Tibial nerve (tissue), 3 donors: ENCODE measurements around the gene PCYOX1L.

Experiments
- POLR2A ChIP-seq, 2 donors: fragments of 450-650 bp; IDR thresholded peaks; one replicate each; pipeline ENCODE4 v1.6.1; 2017; ENCODE audit warnings: antibody characterized with exemption in 2 of 2, mild to moderate bottlenecking in 2 of 2, moderate library complexity in 2 of 2
- TF ChIP-seq, protein P1 (sequence below), 5 experiments: fragments of 200-600 bp in 3 of 5; fragments of 450-650 bp in 2 of 5; sonication (generic) in 3 of 5; IDR thresholded peaks; one replicate each; pipeline ENCODE4 v1.5.1; 2016 to 2019; ENCODE audit warnings: antibody characterized with exemption in 5 of 5, mild to moderate bottlenecking in 3 of 5, moderate library complexity in 2 of 5

DNA sequence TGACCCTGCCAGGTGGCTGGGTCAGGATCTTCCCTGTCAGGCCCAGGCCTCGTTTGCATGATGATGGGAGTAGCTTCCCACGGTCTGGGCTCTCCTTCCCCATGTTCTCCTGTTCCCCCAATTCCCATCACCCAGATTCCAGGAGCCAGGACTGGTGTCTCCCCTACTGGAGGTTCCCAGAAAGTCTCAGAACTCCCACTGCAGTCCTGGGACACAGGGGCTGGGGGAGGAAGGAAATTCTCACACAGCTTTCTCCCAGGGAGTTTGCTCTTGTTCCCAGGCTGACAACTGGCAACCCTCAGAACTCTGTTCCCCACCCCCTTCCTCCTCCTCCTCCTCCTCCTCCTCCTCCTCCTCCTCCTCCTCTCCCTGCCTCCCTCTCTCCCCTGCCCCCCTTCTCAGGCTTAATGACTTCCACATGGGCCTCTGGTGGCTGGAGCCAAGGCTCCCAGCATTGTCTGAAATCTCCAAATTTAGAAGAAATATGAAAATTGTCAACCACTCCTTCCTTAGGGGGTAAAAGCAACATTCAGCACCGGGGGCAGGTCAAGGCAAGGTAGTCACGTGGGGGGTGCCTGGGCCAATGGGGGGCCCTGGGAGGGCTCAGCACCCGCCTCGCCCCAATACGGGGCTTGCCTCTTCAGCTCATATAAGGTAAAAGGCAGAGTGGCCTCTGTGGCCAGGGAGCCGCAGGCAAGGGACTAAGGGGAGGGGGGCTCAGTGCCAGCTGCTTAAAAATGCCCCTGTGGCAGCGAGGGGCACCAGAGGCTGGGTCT lies 48.5 kb downstream of the PCYOX1L start:
- TF ChIP-seq, protein P1, sequence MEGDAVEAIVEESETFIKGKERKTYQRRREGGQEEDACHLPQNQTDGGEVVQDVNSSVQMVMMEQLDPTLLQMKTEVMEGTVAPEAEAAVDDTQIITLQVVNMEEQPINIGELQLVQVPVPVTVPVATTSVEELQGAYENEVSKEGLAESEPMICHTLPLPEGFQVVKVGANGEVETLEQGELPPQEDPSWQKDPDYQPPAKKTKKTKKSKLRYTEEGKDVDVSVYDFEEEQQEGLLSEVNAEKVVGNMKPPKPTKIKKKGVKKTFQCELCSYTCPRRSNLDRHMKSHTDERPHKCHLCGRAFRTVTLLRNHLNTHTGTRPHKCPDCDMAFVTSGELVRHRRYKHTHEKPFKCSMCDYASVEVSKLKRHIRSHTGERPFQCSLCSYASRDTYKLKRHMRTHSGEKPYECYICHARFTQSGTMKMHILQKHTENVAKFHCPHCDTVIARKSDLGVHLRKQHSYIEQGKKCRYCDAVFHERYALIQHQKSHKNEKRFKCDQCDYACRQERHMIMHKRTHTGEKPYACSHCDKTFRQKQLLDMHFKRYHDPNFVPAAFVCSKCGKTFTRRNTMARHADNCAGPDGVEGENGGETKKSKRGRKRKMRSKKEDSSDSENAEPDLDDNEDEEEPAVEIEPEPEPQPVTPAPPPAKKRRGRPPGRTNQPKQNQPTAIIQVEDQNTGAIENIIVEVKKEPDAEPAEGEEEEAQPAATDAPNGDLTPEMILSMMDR (IDR thresholded peaks at IDR 0.05) = no peak
- peak; percentile 54 to 71 for TF ChIP-seq POLR2A (IDR thresholded peaks at IDR 0.05)
